ENCODE results near the gene TANC1.

Gene TANC1

DNA sequence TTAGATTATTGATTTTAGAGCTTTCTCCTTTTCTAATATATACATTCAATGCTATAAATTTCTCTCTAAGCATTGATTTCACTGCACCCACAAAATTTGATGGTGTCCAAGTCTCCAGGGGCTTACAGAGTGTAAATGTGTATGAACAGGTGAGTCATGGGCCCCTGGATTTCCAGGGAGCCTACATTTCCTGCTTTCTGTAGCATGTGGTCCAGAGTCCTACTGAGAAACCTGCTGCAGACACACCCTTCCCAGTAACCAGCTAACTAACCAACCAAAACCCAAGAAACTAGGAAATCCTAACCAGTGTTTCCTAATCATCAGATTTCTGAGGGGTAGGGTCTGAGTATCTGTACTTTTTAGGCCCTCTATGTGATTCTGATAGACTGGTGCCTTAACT is 39.5 kb upstream of the TANC1 start:
- TF ChIP-seq CTCF (IDR thresholded peaks at IDR 0.05) = no peak

- TF ChIP-seq CTCF (IDR thresholded peaks at IDR 0.05) = no peak
Measured at GRCh38 chr2:158931572-158931971, 36.9 kb upstream of the TANC1 start.

GRCh38 chr2:158932131-158932645 is 36.3 kb upstream of the TANC1 start:
- no peak for TF ChIP-seq CTCF (IDR thresholded peaks at IDR 0.05)

DNA sequence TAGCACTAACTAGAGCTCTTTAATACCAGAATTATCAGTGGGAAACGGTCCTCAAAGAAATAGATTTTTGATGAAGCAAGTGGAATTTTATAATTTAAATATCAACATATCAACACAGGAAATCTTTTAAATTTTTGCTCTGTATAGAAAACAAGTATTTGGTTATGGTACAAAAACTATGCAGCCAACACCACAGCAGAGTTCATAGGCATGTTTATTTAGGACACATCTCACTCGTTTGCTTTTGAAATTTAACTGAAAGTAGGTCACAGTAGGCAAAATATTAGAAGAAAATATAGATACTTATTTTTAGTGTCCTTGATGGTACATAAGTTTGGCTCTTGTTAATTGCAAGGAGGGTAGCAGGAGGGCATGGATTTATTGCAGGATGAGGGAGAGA is 34.3 kb upstream of the TANC1 start:
- TF ChIP-seq CTCF (IDR thresholded peaks at IDR 0.05) = no peak

DNA sequence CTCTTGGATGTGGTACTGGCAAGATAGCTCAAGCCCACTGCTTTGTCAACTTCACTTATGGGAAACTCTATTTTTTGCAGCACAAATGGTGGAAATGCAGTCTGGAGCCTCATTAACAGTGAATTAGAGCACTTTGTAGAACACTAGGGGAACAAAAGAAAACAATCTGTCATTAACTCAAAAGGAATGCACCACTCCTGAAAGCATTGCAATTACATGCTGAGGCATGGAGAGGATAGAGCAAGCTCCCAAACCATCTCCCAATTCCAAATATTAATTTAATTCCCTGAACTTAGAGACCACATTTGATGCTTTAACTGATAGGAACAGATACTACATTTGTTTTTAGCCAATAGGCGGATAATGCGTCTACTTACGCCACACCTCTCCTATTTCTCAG is 32.8 kb upstream of the TANC1 start:
- no peak for TF ChIP-seq CTCF (IDR thresholded peaks at IDR 0.05)

GRCh38 chr2:158936978-158937377 is 31.5 kb upstream of the TANC1 start:
- no peak for TF ChIP-seq CTCF (IDR thresholded peaks at IDR 0.05)

DNA sequence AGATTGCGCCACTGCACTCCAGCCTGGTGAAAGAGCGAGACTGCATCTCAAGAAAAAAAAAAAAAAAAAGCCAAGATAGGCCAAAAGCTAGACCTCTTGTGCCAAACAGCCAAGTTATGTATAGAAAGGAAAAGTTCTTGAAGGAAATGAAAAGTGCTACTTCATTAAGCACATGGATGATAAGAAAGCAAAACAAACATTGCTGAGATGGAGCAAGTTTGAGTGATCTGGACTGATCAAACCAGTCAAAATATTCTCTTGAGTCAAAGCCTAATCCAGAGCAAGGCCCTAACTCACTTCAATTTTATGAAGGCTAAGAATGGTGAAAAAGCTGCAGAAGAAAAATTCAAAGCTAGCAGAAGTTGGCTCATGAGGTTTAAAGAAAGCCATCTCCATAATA is 28.1 kb upstream of the TANC1 start:
- no peak for TF ChIP-seq CTCF (IDR thresholded peaks at IDR 0.05)

GRCh38 chr2:158943973-158944372 is 24.5 kb upstream of the TANC1 start:
- no peak for TF ChIP-seq CTCF (IDR thresholded peaks at IDR 0.05)
